Endothelial cell (in vitro differentiated cells): ENCODE measurements around the gene S100A7. TPM values are rescaled to one million over a fixed set of nuclear protein-coding genes. Genes with fewer than 3 reads are reported as not detected.
"Not testable (repeated sequence)": the region's sequence is repeated elsewhere in the genome, so short reads cannot be mapped to it uniquely, and the experiment has no call there.

Experiments used
- DNase-seq: peaks from one replicate; pipeline ENCODE4 v3.0.0; 2021; ENCODE audit warnings: low spot score
- H3K27ac Mint-ChIP-seq: one replicate; pipeline ENCODE4 v1.8.0; 2021; ENCODE audit warnings: mixed read lengths, inconsistent platforms; ENCODE audit not compliant: unreplicated experiment
- H3K27me3 Mint-ChIP-seq: one replicate; pipeline ENCODE4 v1.8.0; 2021; ENCODE audit warnings: mild to moderate bottlenecking, moderate library complexity, mixed read lengths, inconsistent platforms; ENCODE audit not compliant: unreplicated experiment
- H3K36me3 Mint-ChIP-seq: one replicate; pipeline ENCODE4 v1.8.0; 2021; ENCODE audit warnings: mild to moderate bottlenecking, low read depth, mixed read lengths, inconsistent platforms; ENCODE audit not compliant: unreplicated experiment
- H3K4me1 Mint-ChIP-seq: one replicate; pipeline ENCODE4 v1.8.0; 2021; ENCODE audit warnings: mild to moderate bottlenecking, mixed read lengths, inconsistent platforms; ENCODE audit not compliant: unreplicated experiment
- H3K4me3 Mint-ChIP-seq: one replicate; pipeline ENCODE4 v1.8.0; 2021; ENCODE audit warnings: mild to moderate bottlenecking, mixed read lengths, inconsistent platforms; ENCODE audit not compliant: unreplicated experiment
- H3K9me3 Mint-ChIP-seq: one replicate; pipeline ENCODE4 v1.8.0; 2021; ENCODE audit warnings: mixed read lengths, inconsistent platforms; ENCODE audit not compliant: unreplicated experiment
- CTCF ChIP-seq: fragments of 200-600 bp; sonication (generic); IDR thresholded peaks from one replicate; pipeline ENCODE4 v1.5.0; 2021; ENCODE audit warnings: antibody characterized with exemption; ENCODE audit not compliant: unreplicated experiment
- total RNA-seq: library from RNA; stranded (reverse); fragmentation: NEBNext Ultra II Directional; extraction: Animal tissue kit (Norgen Biotek cat#: 25700); gene quantifications from one replicate; pipeline ENCODE4 v1.2.1, GENCODE V29; 2021; ENCODE audit not compliant: unreplicated experiment

The S100A7 gene
- total RNA-seq, 1 donor from 2014 or later = not detected

- DNase-seq = no peak
- TF ChIP-seq CTCF = no peak
- no peak overlapping the region for H3K4me3 Mint-ChIP-seq
- peaks cover 5% of the 10 kb centered on the region for H3K4me1 Mint-ChIP-seq
- H3K27ac Mint-ChIP-seq = no peak overlapping the region
- peaks cover 6% of the 10 kb centered on the region for H3K27me3 Mint-ChIP-seq
- H3K36me3 Mint-ChIP-seq = peaks cover 2% of the 10 kb centered on the region
- H3K9me3 Mint-ChIP-seq = no peaks in the 10 kb centered on the region
Measured at GRCh38 chr1:153466908-153467307, 6.5 kb upstream of the S100A7 start.

- H3K4me1 Mint-ChIP-seq = peaks cover 5% of the 10 kb centered on the region
- no peak overlapping the region for H3K27ac Mint-ChIP-seq
- no peaks in the 10 kb centered on the region for H3K9me3 Mint-ChIP-seq
- H3K36me3 Mint-ChIP-seq = no peaks in the 10 kb centered on the region
- no peak overlapping the region for H3K4me3 Mint-ChIP-seq
- peak; percentile 77 for DNase-seq
- peaks cover 6% of the 10 kb centered on the region for H3K27me3 Mint-ChIP-seq
- TF ChIP-seq CTCF = peak; percentile 91
Measured at GRCh38 chr1:153465811-153466636, 5.6 kb upstream of the S100A7 start.

GRCh38 chr1:153462741-153463140 lies 2.3 kb upstream of the S100A7 start:
- H3K4me1 Mint-ChIP-seq, H3K36me3 Mint-ChIP-seq, H3K4me3 Mint-ChIP-seq, H3K9me3 Mint-ChIP-seq, H3K27me3 Mint-ChIP-seq, DNase-seq, H3K27ac Mint-ChIP-seq: not testable (repeated sequence)

- Mint-ChIP-seq H3K27me3 (peaks cover 1% of the 10 kb centered on the region), H3K36me3 (no peaks in the 10 kb centered on the region), H3K27ac (no peak overlapping the region), H3K9me3 (no peaks in the 10 kb centered on the region), H3K4me1 (no peaks in the 10 kb centered on the region), H3K4me3 (no peak overlapping the region)
- no peak for DNase-seq
- no peak for TF ChIP-seq CTCF
Measured at GRCh38 chr1:153459655-153460054, 796 bp downstream of the S100A7 start.

- peaks cover 1% of the 10 kb centered on the region for H3K27me3 Mint-ChIP-seq
- no peaks in the 10 kb centered on the region for H3K36me3 Mint-ChIP-seq
- TF ChIP-seq CTCF = no peak
- DNase-seq = no peak
- no peak overlapping the region for H3K4me3 Mint-ChIP-seq
- H3K27ac Mint-ChIP-seq = no peak overlapping the region
- H3K9me3 Mint-ChIP-seq = no peaks in the 10 kb centered on the region
- H3K4me1 Mint-ChIP-seq = no peaks in the 10 kb centered on the region
Measured at GRCh38 chr1:153456396-153456795, 4.1 kb downstream of the S100A7 start.

GRCh38 chr1:153448851-153449250 lies 11.6 kb downstream of the S100A7 start:
- DNase-seq, H3K36me3 Mint-ChIP-seq, H3K4me1 Mint-ChIP-seq, H3K27ac Mint-ChIP-seq, H3K4me3 Mint-ChIP-seq, H3K27me3 Mint-ChIP-seq, H3K9me3 Mint-ChIP-seq: not testable (repeated sequence)
